Measurements from ENCODE around the gene TRIM62.

Gene TRIM62

GRCh38 chr1:33206340-33206739 is 24.5 kb upstream of the TRIM62 start:
- Histone ChIP-seq H3K9me3 (ENCODE audit: control insufficient read depth, low read length) (no peaks in the 10 kb centered on the region), H3K27ac (ENCODE audit: low read depth, low read length, severe bottlenecking) (no peak overlapping the region), H3K4me3 (ENCODE audit: extremely low read depth, insufficient read depth, low read length, poor library complexity, severe bottlenecking) (no peak overlapping the region), H3K36me3 (ENCODE audit: control insufficient read depth, insufficient read depth, low read length) (no peaks in the 10 kb centered on the region), H3K4me1 (ENCODE audit: control insufficient read depth, insufficient read depth, low read length, poor library complexity, severe bottlenecking) (no peaks in the 10 kb centered on the region)
- 60% methylated on average over 1 of the region's 2 CpGs; no CpG with 5 or more reads in 1 of the 2 experiments for WGBS, 2 experiments (ENCODE audit: insufficient coverage in 2 of 2)

GRCh38 chr1:33195556-33195955 is 13.7 kb upstream of the TRIM62 start:
- no peak overlapping the region for H3K4me3 ChIP-seq (ENCODE audit: extremely low read depth, insufficient read depth, low read length, poor library complexity, severe bottlenecking)
- no peak overlapping the region for H3K27ac ChIP-seq (ENCODE audit: low read depth, low read length, severe bottlenecking)
- no peaks in the 10 kb centered on the region for H3K36me3 ChIP-seq (ENCODE audit: control insufficient read depth, insufficient read depth, low read length)
- WGBS, 2 experiments (ENCODE audit: insufficient coverage in 2 of 2) = no CpG with 5 or more reads among the region's 2 CpGs
- H3K4me1 ChIP-seq (ENCODE audit: control insufficient read depth, insufficient read depth, low read length, poor library complexity, severe bottlenecking) = no peaks in the 10 kb centered on the region
- no peaks in the 10 kb centered on the region for H3K9me3 ChIP-seq (ENCODE audit: control insufficient read depth, low read length)

DNA sequence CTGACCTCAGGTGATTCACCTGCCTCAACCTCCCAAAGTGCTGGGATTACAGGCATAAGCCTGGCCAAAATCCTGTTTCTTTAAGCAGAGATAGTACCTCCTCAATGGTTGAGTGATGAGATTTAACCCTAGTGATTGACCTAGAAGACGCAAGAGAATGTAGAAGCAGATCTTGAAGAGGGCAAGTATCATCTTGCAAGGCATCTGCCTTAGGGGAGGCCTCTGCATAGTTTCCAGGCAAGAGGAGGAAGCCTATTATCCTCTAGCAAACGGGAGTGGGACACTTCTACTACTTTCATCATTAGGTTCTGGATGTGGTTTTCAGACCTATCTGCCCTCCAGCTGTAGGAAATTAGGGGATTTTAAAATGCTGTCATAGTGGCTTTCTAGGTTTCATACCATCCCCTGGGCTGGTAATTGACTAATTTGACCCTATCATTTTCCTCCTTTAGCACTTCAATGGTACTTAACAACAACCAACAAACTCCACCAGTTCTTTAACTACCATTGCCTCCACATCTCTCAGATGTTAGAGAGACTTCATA is 10.0 kb upstream of the TRIM62 start:
- no peaks in the 10 kb centered on the region for H3K9me3 ChIP-seq (ENCODE audit: control insufficient read depth, low read length)
- H3K4me3 ChIP-seq (ENCODE audit: extremely low read depth, insufficient read depth, low read length, poor library complexity, severe bottlenecking) = no peak overlapping the region
- H3K27ac ChIP-seq (ENCODE audit: low read depth, low read length, severe bottlenecking) = no peak overlapping the region
- peaks cover 14% of the 10 kb centered on the region for H3K4me1 ChIP-seq (ENCODE audit: control insufficient read depth, insufficient read depth, low read length, poor library complexity, severe bottlenecking)
- 86 to 100% methylated on average over 1 of the region's 2 CpGs for WGBS, 2 experiments (ENCODE audit: insufficient coverage in 2 of 2)
- H3K36me3 ChIP-seq (ENCODE audit: control insufficient read depth, insufficient read depth, low read length) = no peaks in the 10 kb centered on the region

GRCh38 chr1:33190701-33191100 is 8.9 kb upstream of the TRIM62 start:
- 85 to 90% methylated on average over 2 of the region's 2 CpGs for WGBS, 2 experiments (ENCODE audit: insufficient coverage in 2 of 2)
- Histone ChIP-seq H3K4me1 (ENCODE audit: control insufficient read depth, insufficient read depth, low read length, poor library complexity, severe bottlenecking) (peaks cover 14% of the 10 kb centered on the region), H3K36me3 (ENCODE audit: control insufficient read depth, insufficient read depth, low read length) (no peaks in the 10 kb centered on the region), H3K9me3 (ENCODE audit: control insufficient read depth, low read length) (no peaks in the 10 kb centered on the region), H3K4me3 (ENCODE audit: extremely low read depth, insufficient read depth, low read length, poor library complexity, severe bottlenecking) (no peak overlapping the region), H3K27ac (ENCODE audit: low read depth, low read length, severe bottlenecking) (no peak overlapping the region)

DNA sequence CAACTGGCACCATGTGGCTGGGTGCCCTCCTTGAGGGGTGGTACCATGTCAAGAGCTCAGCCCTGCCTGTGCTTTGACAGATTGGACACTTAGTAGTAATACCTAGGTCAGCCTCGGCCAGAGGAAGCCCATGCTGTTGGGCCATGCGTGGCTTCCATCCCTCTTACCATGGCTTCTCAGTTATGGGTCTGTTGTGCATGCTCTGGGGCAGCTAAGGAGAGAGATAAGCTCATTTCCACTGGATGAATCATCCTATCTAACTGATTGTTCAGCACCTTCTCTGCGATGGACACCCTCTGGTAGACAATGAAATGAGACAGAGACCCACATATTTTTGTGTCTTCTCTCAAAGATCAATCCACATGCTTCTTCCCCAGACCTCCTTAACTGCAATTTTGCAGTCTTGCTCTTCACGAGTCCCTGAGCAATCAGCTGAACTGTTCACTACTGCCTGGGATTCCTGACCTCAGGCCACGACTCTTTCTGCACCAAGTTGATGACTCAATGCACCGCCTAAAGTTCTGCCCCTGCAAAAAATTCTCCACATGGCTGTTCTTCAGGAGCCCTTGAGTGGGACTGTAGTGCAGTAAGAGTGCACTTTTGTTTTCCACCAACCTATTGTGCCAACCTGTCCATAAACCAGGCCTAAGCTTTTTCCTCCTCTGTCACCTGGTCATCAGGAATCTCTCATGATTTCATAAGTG is 6.9 kb upstream of the TRIM62 start:
- Histone ChIP-seq H3K27ac (ENCODE audit: low read depth, low read length, severe bottlenecking) (peak overlapping the region; percentile 36), H3K4me1 (ENCODE audit: control insufficient read depth, insufficient read depth, low read length, poor library complexity, severe bottlenecking) (peaks cover 14% of the 10 kb centered on the region), H3K36me3 (ENCODE audit: control insufficient read depth, insufficient read depth, low read length) (no peaks in the 10 kb centered on the region), H3K9me3 (ENCODE audit: control insufficient read depth, low read length) (no peaks in the 10 kb centered on the region), H3K4me3 (ENCODE audit: extremely low read depth, insufficient read depth, low read length, poor library complexity, severe bottlenecking) (no peak overlapping the region)
- WGBS, 2 experiments (ENCODE audit: insufficient coverage in 2 of 2) = 74 to 86% methylated on average over 6 of the region's 6 CpGs

GRCh38 chr1:33186936-33187335 is 5.1 kb upstream of the TRIM62 start:
- WGBS, 2 experiments (ENCODE audit: insufficient coverage in 2 of 2) = 100% methylated on average over 1 of the region's 1 CpG
- H3K4me1 ChIP-seq (ENCODE audit: control insufficient read depth, insufficient read depth, low read length, poor library complexity, severe bottlenecking) = peaks cover 26% of the 10 kb centered on the region
- H3K9me3 ChIP-seq (ENCODE audit: control insufficient read depth, low read length) = no peaks in the 10 kb centered on the region
- H3K27ac ChIP-seq (ENCODE audit: low read depth, low read length, severe bottlenecking) = no peak overlapping the region
- H3K36me3 ChIP-seq (ENCODE audit: control insufficient read depth, insufficient read depth, low read length) = no peaks in the 10 kb centered on the region
- H3K4me3 ChIP-seq (ENCODE audit: extremely low read depth, insufficient read depth, low read length, poor library complexity, severe bottlenecking) = no peak overlapping the region

DNA sequence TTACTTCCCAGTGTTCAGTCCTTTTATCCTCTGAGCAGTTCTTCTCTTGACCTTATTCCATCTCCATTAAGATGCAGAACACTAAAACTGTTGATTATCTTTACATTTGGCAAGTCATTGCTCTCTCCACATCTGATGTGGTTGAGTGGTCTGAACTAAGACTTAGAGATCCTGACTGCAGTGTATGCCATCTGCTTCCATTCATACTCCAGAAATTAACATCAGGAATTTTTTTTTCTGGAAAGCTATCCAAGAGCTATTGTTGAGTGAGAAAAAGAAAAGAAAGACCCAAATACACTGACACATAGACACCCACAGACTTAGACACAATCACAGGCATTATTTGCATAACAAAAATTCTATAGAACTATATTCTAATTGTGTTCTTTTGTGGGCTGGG is 3.7 kb upstream of the TRIM62 start:
- Histone ChIP-seq H3K36me3 (ENCODE audit: control insufficient read depth, insufficient read depth, low read length) (no peaks in the 10 kb centered on the region), H3K9me3 (ENCODE audit: control insufficient read depth, low read length) (no peaks in the 10 kb centered on the region), H3K4me1 (ENCODE audit: control insufficient read depth, insufficient read depth, low read length, poor library complexity, severe bottlenecking) (peaks cover 26% of the 10 kb centered on the region), H3K4me3 (ENCODE audit: extremely low read depth, insufficient read depth, low read length, poor library complexity, severe bottlenecking) (no peak overlapping the region), H3K27ac (ENCODE audit: low read depth, low read length, severe bottlenecking) (no peak overlapping the region)

DNA sequence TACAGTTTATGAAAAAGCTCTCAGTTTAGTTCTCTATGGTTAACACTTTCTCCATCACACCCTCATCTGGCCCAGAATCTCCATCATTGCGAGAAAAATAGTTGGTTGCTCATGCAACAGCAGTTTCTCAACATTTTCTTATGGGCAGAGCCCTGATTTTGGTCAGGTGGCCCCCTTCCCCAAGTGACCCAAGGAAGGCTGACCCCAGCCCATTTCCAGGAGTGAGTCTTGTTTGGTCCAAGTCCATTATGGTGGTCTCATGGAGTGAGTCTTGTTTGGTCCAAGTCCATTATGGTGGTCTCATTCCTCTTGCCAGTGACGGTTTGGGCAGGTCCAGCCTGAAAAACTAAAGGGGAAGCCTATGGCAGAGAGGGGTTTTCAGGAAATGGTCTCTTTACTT is 1.5 kb upstream of the TRIM62 start:
- peaks cover 6% of the 10 kb centered on the region for H3K36me3 ChIP-seq (ENCODE audit: control insufficient read depth, insufficient read depth, low read length)
- 88 to 92% methylated on average over 2 of the region's 2 CpGs for WGBS, 2 experiments (ENCODE audit: insufficient coverage in 2 of 2)
- H3K9me3 ChIP-seq (ENCODE audit: control insufficient read depth, low read length) = no peaks in the 10 kb centered on the region
- H3K4me3 ChIP-seq (ENCODE audit: extremely low read depth, insufficient read depth, low read length, poor library complexity, severe bottlenecking) = no peak overlapping the region
- H3K27ac ChIP-seq (ENCODE audit: low read depth, low read length, severe bottlenecking) = no peak overlapping the region
- H3K4me1 ChIP-seq (ENCODE audit: control insufficient read depth, insufficient read depth, low read length, poor library complexity, severe bottlenecking) = peaks cover 17% of the 10 kb centered on the region

DNA sequence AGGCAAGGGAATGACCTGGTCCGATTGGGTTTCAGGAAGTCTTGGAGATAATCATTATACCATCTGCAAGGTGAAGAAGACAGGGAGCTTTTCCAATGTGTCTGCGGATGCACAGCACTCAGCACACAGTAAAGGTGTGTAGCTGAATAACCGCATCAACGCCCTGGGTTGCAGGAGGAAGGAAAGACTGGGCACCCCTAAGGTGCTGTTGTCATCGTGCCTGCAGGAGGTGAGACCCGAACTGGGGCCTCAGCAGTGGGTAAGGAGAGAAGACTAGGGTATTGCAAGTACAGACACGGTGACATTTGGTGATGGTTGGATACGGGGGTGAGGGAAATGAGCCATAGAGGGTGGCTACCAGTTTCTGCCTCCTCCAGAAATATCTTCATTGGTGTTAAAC is 1.1 kb upstream of the TRIM62 start:
- Histone ChIP-seq H3K36me3 (ENCODE audit: control insufficient read depth, insufficient read depth, low read length) (peaks cover 6% of the 10 kb centered on the region), H3K4me3 (ENCODE audit: extremely low read depth, insufficient read depth, low read length, poor library complexity, severe bottlenecking) (no peak overlapping the region), H3K9me3 (ENCODE audit: control insufficient read depth, low read length) (no peaks in the 10 kb centered on the region), H3K27ac (ENCODE audit: low read depth, low read length, severe bottlenecking) (no peak overlapping the region), H3K4me1 (ENCODE audit: control insufficient read depth, insufficient read depth, low read length, poor library complexity, severe bottlenecking) (peaks cover 14% of the 10 kb centered on the region)
- 80% methylated on average over 6 to 8 of the region's 8 CpGs for WGBS, 2 experiments (ENCODE audit: insufficient coverage in 2 of 2)

DNA sequence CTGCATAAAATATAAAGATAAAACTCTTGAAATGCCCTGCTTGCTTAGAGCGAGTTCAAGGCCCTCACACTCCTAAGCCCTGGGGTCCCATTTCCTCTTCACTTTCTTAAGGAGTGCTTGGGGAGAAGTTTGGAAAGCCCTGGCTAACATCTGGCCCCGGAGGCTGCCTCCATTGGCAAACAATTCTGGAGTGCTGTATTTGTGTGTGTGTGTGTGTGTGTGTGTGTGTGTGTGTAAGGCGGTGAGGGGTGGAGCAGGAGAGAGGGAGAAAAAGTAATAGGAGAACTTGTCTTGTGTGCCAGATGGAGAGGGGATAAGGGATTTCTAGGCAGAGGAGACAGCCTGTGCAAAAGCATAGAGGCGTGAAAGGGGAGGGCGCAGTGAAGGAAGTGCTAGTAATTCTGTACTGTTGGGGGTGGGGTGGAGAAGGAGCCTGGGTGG is 578 bp upstream of the TRIM62 start:
- peak overlapping the region; percentile 16 for H3K27ac ChIP-seq (ENCODE audit: low read depth, low read length, severe bottlenecking)
- H3K36me3 ChIP-seq (ENCODE audit: control insufficient read depth, insufficient read depth, low read length) = peaks cover 6% of the 10 kb centered on the region
- no peaks in the 10 kb centered on the region for H3K9me3 ChIP-seq (ENCODE audit: control insufficient read depth, low read length)
- peak overlapping the region; percentile 74 for H3K4me3 ChIP-seq (ENCODE audit: extremely low read depth, insufficient read depth, low read length, poor library complexity, severe bottlenecking)
- peaks cover 14% of the 10 kb centered on the region for H3K4me1 ChIP-seq (ENCODE audit: control insufficient read depth, insufficient read depth, low read length, poor library complexity, severe bottlenecking)
- whole genome bisulfite sequencing, 2 experiments (ENCODE audit: insufficient coverage in 2 of 2) = 51 to 53% methylated on average over 4 to 5 of the region's 5 CpGs

Data from mesodermal cell (in vitro differentiated cells).